GM15510 (cell line): Measurements from ENCODE around the gene LSR.

Source experiments
- POLR2A ChIP-seq: IDR thresholded peaks from 3 replicates; pipeline ENCODE4 v1.6.1; 2011; ENCODE audit warnings: borderline replicate concordance; ENCODE audit not compliant: insufficient read length; ENCODE audit errors: extremely low read depth

Gene LSR, protein sequence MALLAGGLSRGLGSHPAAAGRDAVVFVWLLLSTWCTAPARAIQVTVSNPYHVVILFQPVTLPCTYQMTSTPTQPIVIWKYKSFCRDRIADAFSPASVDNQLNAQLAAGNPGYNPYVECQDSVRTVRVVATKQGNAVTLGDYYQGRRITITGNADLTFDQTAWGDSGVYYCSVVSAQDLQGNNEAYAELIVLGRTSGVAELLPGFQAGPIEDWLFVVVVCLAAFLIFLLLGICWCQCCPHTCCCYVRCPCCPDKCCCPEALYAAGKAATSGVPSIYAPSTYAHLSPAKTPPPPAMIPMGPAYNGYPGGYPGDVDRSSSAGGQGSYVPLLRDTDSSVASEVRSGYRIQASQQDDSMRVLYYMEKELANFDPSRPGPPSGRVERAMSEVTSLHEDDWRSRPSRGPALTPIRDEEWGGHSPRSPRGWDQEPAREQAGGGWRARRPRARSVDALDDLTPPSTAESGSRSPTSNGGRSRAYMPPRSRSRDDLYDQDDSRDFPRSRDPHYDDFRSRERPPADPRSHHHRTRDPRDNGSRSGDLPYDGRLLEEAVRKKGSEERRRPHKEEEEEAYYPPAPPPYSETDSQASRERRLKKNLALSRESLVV

DNA sequence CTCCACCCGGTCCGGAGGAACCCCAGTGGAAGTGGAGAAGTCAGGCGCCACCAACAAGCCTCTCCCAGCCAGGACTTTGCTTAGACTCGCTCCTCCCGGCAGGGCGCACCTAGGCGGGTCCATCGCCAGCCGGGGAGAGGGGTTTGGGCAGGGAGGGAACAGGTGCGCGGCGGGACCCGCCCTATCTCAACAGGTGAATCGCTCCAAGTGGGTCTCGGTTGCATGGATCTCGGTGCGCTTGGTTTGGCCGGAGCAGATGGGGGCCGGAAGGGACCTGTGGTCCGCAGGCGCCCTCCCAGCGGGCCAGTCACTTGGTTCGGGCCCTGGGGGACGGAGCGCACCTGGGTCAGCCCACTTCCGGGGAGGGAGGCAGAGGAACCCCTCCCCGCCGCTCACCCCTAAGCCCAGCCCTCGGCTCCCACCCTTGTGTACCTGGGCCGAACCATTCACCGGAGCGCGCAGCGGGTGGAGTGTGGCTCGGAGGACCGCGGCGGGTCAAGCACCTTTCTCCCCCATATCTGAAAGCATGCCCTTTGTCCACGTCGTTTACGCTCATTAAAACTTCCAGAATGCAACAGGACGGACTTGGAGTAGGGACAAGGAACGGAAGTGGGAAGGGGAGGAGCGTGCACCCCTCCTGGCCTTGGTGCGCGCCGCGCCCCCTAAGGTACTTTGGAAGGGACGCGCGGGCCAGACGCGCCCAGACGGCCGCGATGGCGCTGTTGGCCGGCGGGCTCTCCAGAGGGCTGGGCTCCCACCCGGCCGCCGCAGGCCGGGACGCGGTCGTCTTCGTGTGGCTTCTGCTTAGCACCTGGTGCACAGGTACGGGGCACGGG is at the start of gene LSR:
LSR (plus strand) TSS at position 693 of the 836 bp plus-strand sequence; CDS start at position 714, 21 bp downstream.
- peak; percentile 97 for TF ChIP-seq POLR2A

DNA sequence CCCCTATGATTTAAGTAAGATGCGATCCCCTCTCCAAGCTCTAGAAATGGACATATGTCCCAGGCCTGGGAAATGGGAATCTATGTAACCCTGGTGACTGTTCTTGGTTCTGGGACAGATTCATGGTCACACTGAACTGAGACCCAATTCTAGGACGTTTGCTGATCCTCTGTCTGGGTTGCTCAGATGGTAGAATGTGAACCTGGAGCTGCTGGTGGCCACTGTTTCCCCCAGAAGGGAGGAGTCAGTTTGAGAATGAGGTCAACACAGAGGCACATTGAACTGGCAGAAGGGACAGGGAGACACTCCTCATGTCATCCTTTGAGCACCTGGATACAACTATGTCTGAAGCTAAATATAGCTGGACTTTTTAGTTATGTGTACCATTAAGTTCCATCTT is 49.3 kb upstream of the LSR start:
- TF ChIP-seq POLR2A: no peak

DNA sequence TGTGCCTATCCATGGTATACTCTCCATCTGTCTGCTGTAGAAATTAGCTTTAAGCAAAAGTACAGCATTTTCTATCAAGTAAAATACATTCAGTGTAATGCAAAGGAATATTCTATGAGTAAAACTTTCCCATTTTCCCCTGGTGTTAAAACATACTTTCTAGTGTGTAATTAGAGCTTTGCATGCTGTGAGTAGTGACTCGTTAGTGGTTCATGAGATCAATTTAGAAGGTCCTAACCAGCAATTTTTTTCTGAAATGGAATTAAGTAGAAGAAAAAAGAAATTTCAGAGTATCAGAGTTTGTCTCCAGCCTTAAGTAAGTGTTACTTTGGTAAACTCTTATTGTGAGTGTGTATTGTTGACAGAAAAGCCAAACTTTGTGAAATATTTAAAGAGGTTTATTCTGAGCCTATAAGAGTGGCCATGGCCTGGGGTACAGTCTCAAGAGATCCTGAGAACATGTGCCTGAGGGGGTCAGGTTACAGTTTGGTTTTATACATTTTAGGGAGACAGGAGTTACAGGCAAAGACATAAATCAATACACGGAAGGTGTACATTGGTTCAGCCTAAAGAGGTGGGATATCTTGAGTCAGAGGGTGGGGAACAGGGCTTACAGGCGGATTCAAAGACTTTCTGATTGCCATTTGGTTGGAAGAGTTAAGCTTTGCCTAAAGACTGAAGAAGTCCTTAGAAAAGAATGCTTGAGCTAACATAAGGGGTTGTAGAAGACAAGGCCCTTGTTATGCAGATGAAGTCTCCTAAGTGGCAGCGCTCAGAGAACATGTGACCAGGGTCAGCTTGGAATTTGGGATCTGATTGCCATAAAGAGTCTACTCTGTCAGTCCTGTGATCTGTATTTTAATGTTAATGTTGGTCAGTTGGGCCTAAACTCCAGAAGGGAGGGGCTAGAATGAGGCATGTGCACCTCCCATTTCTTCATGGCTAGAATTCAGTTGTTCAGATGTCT is 45.8 kb upstream of the LSR start:
- no peak for TF ChIP-seq POLR2A

DNA sequence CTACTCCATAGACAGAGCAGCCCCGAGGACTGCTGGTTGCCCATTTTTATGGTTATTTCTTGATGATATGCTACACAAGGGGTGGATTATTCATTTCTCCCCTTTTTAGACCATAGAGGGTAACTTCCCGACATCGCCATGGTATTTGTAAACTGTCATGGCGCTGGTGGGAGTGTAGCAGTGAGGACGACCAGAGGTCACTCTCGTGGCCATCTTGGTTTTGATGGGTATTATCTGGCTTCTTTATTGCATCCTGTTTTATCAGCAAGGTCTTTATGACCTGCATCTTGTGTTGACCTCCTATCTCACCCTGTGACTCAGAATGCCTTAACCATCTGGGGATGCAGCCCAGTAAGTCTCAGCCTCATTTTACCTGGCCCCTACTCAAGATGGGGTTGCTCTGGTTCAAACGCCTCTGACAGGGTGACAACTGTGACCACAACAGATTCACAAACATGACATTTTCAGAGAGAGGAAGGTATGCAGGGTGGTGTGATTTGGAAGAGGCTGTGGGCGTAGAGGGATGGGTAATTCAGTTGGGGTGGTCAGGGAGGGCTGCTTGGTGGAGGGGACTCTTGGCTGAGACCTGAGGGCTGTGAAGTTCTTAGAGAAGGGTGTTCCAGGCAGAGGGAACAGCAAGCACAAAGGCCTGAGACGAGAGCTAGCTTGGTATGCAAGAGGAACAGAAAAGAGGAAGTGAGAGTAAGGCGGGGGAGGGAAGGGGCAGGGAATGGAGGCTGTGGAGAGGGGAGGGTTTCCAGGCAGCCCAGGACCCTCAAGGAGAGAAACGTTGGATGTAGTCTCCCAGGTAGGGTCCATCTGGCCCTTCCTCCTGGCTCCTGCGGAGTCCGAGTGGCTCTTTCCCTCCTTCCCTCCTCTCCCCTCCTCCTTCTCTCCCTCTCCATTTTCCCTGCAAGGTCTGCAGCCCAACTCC is 43.7 kb upstream of the LSR start:
- TF ChIP-seq POLR2A: no peak

DNA sequence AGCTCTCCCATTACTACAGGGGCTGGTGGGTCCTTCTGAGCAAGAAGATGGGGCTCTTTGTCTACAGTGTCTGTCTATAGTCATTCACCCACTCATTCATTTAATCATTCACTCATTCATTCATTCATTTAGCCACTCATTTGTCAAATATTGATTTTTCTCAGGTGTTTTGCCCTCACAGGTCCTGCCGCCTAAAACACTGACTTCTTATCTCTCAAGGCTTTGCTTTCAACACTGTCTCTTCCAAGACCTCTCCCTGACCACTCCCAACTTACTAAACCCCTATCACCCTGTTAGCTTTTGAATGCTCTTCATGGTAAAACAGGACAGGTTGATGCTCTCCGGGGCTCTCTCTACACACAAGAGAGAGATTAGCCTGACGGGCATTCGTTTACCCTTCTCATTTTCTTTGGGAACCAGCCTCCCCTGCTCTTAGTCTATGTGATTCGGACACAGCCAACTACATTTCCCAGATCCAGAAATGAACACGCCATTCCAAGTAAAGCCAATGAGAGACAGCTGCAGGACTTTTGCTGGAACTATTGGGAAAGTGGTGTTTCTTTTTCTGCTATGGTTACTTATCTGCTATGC is 43.0 kb upstream of the LSR start:
- TF ChIP-seq POLR2A: no peak

DNA sequence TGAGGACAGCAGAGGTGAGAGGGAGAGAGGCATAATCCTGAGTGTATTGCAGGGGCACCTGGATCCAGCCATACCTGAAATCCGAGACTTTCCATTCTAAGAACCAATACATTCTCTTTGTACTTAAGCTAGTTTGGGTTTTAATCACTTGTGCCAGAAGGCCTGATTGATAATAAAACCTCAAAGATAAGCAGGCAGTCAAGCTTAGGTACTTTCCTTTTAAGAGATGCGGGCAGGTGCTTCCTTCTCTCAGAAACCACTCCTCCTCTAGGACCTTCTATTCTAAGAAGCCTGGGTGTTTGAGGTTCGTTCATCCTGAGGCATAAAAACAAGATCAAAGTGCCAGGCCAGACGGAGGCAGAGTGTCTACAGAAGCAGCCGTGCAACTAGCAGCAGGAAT is 42.4 kb upstream of the LSR start:
- no peak for TF ChIP-seq POLR2A

DNA sequence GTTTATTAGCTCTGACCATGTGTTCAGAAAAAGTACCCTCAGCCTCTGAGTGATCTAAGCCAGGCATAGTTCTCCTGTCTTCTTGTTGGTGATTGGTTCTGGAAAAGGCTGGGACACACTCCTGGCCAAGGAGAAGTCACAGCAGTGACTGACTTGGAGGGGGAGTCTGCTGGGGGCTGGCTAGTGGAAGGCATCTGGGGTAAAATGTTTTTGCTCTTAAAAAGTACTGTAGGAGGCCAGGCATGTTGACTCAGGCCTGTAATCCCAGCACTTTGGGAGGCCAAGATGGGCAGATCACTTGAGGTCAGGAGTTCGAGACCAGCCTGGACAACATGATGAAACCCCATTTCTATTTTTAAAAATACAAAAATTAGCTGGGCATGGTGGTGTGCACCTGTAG is 41.9 kb upstream of the LSR start:
- no peak for TF ChIP-seq POLR2A

DNA sequence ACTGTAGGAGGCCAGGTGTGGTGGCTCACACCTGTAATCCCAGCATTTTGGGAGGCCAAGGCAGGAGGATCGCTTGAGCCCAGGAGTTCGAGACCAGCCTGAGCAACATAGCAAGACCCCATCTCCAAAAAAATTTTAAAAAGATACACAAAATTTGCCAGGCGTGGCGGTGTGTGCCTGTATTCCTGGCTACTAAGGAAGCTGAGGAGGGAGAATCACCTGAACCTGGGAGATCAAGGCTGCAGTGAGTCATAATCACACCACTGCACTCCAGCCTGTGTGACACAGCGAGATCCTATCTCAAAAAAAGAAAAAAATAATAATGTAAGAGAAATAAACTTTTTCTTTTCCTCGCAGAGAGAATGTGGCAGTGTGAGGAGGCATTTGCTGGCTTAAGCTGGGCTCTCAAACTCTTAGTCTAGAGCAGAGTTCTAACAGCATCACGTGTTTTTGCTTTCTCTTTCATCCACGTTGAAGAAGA is 41.4 kb upstream of the LSR start:
- TF ChIP-seq POLR2A: no peak

DNA sequence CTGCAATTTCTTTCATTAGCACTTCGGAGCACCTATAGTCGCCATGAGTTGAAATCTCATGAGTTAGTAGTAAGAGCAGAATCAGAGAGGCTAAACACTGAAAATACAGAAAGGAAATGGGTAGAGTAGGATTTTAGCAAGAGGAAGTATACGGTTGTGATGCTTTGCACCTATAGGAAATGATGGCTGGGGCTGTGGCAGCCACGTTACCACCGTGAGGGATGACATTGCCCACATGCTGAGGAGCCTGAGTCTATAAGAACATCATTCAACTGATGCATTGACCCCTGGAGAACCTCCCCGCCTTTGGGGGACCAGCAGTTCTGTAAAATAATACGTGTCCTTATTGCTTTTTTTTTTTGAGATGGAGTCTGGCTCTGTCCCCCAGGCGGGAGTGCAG is 40.7 kb upstream of the LSR start:
- no peak for TF ChIP-seq POLR2A

DNA sequence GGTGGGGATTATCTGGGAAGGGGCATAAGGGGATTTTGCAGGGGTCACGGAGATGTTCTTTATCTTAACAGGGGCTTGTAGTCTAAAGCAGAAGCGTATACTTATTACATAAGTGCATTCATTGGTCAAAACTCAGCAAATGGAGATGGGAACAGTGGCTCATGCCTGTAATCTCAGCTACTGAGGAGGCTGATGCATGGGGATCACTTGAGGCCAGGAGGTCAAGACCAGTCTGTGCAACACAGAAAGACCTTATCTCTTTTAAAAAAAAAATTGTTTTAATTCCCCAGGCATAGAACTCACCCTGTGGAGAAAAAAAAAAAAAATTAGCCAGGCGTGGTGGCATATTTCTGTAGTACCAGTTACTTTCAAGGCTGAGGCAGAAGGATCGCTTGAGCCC is 39.2 kb upstream of the LSR start:
- no peak for TF ChIP-seq POLR2A

DNA sequence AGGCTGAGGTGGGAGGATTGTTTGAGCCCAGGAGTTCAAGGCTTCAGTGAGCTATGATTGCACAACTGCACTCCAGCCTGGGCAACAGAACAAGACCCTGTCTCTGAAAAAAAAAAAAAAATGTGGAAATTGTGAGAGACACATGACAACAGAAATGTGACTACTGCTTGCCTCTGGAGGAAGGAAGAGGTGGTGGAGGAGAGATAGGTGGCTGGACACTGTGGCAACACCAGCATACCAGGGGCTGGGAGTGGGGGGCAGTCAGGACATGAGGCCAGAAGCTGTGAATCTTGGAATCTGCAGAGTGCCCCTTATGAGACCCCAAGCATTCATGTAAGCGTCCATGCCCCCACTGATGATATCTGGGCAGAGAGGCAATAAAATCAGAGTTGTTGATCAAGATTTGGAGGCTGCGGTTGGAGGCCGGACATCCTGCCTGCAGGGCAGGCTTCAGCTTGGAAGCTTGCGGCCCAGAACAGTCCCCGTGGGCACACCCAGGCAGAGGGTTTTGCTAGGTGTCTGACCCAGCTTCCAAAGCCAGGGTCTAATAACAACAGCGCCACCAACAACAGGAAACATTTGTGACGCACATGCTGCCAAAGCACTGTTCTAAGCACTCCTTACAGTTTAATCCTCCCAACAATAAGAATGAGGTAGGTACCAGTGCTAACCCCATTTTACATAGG is 37.1 kb upstream of the LSR start:
- TF ChIP-seq POLR2A: no peak

DNA sequence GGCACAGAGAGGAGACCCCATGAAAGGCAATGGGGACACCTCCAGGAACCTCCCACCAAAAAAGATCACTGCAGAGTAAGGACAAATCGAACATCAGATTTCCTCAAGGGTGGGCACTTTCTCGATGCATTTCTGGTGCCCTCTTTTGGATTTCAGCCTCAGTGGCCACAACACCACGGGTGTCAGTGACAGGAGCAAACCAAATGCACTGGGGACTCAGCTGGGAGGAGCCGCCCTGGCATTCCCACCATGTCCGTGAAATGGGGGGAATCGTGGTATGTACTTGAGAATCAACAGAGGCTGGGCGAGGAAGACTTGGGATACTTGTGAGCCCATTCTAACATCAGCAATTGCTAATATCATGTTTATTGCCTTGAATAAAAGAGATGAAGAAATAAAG is 36.6 kb upstream of the LSR start:
- no peak for TF ChIP-seq POLR2A

DNA sequence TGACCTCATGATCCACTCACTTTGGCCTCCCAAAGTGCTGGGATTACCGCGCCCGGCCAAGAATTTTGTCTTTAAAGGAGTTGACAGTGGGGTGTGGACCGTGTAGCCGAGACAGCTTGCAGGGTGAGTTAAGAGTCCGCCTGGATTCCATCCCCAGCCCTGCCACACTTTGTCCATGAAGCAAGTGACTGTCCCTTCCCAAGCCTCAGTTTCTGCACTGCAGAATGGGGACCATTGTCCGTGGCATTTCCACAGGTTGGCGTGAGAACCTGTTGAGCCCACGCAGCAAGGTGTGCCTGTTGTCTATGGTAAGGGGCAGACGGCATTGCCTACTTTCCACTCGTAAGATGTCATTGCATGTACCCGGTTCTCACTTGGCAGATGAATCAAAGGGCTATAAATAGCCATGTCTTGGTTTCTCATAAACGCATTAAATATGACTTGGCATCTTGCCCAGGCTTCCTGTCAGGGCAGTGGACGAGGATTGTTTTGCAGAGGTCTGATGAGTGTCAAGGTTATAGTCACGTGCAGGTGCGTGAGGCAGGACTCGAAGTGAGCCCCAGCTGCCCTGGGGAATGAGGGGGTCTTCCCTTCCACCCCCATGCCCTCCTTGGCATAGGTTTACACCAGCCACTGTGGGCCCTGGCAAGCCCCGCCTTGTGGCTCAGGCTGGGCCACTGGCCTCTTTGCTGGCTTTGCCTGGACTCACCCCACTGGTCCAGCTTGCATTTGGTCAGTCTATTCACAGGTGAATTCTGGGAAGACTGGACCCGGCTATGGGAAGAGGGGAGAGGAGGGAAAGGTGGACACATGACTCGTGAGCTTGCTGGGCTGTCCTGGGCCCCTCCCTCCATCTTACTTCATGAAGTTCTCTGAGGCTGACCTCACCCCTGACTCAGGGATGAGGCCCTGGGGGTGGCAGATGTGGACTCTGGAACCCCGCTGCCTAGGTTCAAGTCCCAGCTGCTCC is 34.9 kb upstream of the LSR start:
- TF ChIP-seq POLR2A: no peak
